Esophagus squamous epithelium (tissue), 5 donors: ENCODE results near the gene FSHR. TPM values are rescaled to one million over a fixed set of nuclear protein-coding genes. Genes with fewer than 3 reads are reported as not detected.

ENCODE experiments used
- DNase-seq: peaks from one replicate; lab custom pipeline; 2025; lab: John Stamatoyannopoulos, UW
- H3K27ac ChIP-seq, 4 donors: fragments of 200-600 bp; sonication (generic); one replicate each; pipeline ENCODE4 v1.5.1; 2016 to 2019; ENCODE audit warnings: mild to moderate bottlenecking in 1 of 4
- H3K27me3 ChIP-seq, 4 donors: fragments of 200-600 bp; sonication (generic); 1 replicate in 3 of 4; 2 replicates in 1 of 4; pipeline versions ENCODE4 v1.5.1 to v1.6.0; 2017 to 2021; ENCODE audit warnings: antibody characterized with exemption in 1 of 4
- H3K36me3 ChIP-seq, 3 donors: fragments of 200-600 bp; sonication (generic); one replicate each; pipeline ENCODE4 v1.5.1; 2016 to 2019
- H3K4me1 ChIP-seq, 3 donors: fragments of 200-600 bp; sonication (generic); one replicate each; pipeline ENCODE4 v1.5.1; 2017 to 2019
- H3K4me3 ChIP-seq, 4 donors: fragments of 200-600 bp; sonication (generic); 1 replicate in 3 of 4; 2 replicates in 1 of 4; pipeline ENCODE4 v1.5.1; 2016 to 2019; ENCODE audit warnings: mild to moderate bottlenecking in 2 of 4, moderate library complexity in 1 of 4
- H3K9me3 ChIP-seq, 3 donors: fragments of 200-600 bp; sonication (generic); one replicate each; pipeline ENCODE4 v1.5.1; 2016 to 2019
- POLR2A ChIP-seq, 4 donors: fragments of 450-650 bp; IDR thresholded peaks; one replicate each; pipeline ENCODE4 v1.6.1; 2017; ENCODE audit warnings: antibody characterized with exemption in 4 of 4, mild to moderate bottlenecking in 4 of 4, moderate library complexity in 3 of 4
- WGBS, 2 donors: methylation state at CpG; one replicate each; pipeline ENCODE4 v1.1.5; 2018; 5-methylcytosine and 5-hydroxymethylcytosine counted together
- intact Hi-C: fragments of 100-400 bp; cut with DNase I; formaldehyde crosslinking; loops from one replicate; pipeline ENCODE4 v1.15.0; 2022
- total RNA-seq, 4 donors: library from RNA; depleted of rRNA; stranded (reverse); fragments of >200 nt; gene quantifications; one replicate each; pipeline ENCODE4 v1.1.0, GENCODE V29; 2016
- TF ChIP-seq, protein P1 (sequence below), 6 experiments: fragments of 450-650 bp in 4 of 6; fragments of 200-600 bp in 2 of 6; sonication (generic) in 2 of 6; IDR thresholded peaks; one replicate each; pipeline ENCODE4 v1.5.1; 2016 to 2019; ENCODE audit warnings: antibody characterized with exemption in 6 of 6, mild to moderate bottlenecking in 4 of 6, moderate library complexity in 4 of 6
- donor health status: DM: yes; HTN: yes; CAD: no.

The FSHR gene
- total RNA-seq, 4 donors from 2014 or later: not detected

DNA sequence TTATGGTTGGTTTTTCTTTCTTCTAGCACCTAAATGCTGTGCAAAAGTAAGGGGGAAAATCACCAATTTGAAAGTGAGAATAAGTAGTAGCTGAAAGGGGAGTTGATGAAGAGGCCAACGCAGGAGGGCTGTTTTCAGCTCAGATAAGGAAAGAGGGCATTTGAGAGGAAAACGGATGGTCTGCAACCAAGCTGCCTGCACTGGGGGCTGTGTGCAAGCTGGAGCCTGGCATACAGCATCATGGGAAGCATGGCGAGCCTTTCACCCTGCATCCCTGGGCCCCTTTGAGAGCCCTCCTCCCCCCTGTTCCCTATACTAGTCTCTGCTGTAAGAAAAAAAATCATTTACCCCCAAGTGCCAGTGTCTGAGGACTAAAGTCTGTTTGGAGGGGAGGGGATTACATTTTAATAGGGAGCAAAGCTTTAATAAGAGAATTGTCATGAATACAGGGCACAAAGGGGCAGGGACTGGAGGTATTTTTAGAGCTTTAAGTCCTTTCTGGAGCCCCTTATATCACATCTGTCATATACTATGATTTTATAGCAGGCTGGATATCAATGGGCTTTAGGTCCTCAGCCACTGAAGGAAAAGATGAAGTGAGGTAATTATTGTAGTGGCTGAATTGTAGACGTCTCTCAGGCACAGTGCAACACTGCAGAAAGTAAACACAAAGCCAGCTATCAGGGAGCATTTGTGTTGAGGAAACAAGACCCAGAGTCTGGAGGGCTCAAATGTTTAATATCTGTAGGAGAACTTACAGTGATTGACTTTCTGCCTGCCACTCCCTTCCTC, 120.7 kb downstream of the FSHR start:
- Histone ChIP-seq H3K27me3 (no peaks in the 10 kb centered on the region), H3K27ac (no peak overlapping the region), H3K9me3 (no peaks in the 10 kb centered on the region), H3K4me3 (no peak overlapping the region), H3K36me3 (no peaks in the 10 kb centered on the region), H3K4me1 (no peaks in the 10 kb centered on the region)
- intact Hi-C loops: no loop called here
- WGBS, 2 donors: 80 to 83% methylated on average over 4 of the region's 4 CpGs
- no peak for DNase-seq
- no peak for TF ChIP-seq POLR2A (IDR thresholded peaks at IDR 0.05)
- TF ChIP-seq, protein P1, sequence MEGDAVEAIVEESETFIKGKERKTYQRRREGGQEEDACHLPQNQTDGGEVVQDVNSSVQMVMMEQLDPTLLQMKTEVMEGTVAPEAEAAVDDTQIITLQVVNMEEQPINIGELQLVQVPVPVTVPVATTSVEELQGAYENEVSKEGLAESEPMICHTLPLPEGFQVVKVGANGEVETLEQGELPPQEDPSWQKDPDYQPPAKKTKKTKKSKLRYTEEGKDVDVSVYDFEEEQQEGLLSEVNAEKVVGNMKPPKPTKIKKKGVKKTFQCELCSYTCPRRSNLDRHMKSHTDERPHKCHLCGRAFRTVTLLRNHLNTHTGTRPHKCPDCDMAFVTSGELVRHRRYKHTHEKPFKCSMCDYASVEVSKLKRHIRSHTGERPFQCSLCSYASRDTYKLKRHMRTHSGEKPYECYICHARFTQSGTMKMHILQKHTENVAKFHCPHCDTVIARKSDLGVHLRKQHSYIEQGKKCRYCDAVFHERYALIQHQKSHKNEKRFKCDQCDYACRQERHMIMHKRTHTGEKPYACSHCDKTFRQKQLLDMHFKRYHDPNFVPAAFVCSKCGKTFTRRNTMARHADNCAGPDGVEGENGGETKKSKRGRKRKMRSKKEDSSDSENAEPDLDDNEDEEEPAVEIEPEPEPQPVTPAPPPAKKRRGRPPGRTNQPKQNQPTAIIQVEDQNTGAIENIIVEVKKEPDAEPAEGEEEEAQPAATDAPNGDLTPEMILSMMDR (IDR thresholded peaks at IDR 0.05): no peak

DNA sequence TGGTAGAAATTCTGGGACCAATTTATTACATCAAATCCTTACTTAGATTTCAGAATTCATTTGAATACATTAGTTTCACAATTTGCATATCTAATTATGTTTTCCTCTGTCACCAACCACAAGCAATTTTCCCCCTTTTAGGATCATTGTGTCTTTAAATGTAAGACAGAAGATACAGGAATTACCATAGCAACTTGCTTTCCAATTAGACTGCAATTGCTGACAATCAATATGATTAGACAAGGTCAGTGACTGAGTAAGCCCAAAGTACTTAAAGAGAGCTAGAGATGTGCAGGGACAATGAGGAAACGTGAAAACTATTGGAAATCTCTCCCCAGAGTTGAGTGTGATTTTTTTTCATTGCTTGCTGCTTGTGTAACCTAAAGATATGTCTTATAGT, 121.4 kb downstream of the FSHR start:
- Histone ChIP-seq H3K4me3 (no peak overlapping the region), H3K27ac (no peak overlapping the region), H3K36me3 (no peaks in the 10 kb centered on the region), H3K4me1 (no peaks in the 10 kb centered on the region), H3K27me3 (no peaks in the 10 kb centered on the region), H3K9me3 (no peaks in the 10 kb centered on the region)
- DNase-seq: no peak
- TF ChIP-seq, protein P1 (IDR thresholded peaks at IDR 0.05): no peak
- TF ChIP-seq POLR2A (IDR thresholded peaks at IDR 0.05): no peak
- 38 to 87% methylated on average over 1 of the region's 1 CpG for WGBS, 2 donors
- intact Hi-C loops: no loop called here

DNA sequence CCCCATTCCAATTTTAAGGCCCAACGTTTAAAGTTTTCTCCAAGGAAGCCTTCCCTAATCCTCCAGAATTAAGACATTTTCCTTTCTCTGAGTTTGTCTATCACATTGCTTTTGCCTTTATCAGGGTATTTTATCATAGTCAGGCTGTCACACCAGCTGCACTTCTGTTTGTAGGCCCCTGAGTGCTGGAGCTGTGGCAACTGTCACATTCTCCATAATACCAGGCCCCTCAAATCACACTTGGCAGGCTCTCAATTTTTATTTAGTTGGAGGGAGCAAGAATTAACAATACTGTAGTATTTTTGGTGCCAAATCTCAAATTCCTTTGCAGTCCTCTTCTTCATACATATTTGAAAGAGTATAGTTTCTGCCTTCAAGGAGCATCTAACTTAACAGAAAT, 122.2 kb downstream of the FSHR start:
- 57 to 79% methylated on average over 1 of the region's 1 CpG for WGBS, 2 donors
- Histone ChIP-seq H3K27me3 (no peaks in the 10 kb centered on the region), H3K4me3 (no peak overlapping the region), H3K4me1 (no peaks in the 10 kb centered on the region), H3K27ac (no peak overlapping the region), H3K36me3 (no peaks in the 10 kb centered on the region), H3K9me3 (no peaks in the 10 kb centered on the region)
- DNase-seq: no peak
- intact Hi-C loops: no loop called here
- TF ChIP-seq POLR2A (IDR thresholded peaks at IDR 0.05): no peak
- TF ChIP-seq, protein P1 (IDR thresholded peaks at IDR 0.05): no peak

DNA sequence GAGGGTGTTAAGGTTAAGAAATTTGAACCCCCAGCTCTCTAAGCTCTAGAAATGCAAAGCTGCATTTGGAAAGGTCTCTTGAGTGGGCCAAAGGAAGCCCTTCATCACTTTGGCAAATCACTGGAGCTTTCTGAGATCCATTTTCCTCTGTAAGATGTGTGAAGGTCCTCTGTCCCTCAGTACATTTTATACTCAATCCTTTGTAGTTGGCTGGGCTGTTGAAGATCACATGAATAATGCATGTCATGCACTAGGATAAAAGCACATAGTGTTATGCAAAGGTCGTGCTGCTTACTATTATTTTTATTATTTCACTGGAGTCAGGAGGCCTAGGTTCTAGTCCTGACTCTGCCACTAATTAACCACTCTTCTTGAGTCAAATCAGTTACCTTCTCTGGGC, 124.9 kb downstream of the FSHR start:
- H3K4me1 ChIP-seq: no peaks in the 10 kb centered on the region
- H3K27ac ChIP-seq: no peak overlapping the region
- DNase-seq: no peak
- WGBS, 2 donors: 55 to 56% methylated on average over 1 of the region's 1 CpG
- H3K36me3 ChIP-seq: no peaks in the 10 kb centered on the region
- no peak overlapping the region for H3K4me3 ChIP-seq
- TF ChIP-seq, protein P1 (IDR thresholded peaks at IDR 0.05): no peak
- no peak for TF ChIP-seq POLR2A (IDR thresholded peaks at IDR 0.05)
- H3K27me3 ChIP-seq: no peaks in the 10 kb centered on the region
- H3K9me3 ChIP-seq: no peaks in the 10 kb centered on the region
- intact Hi-C loops: no loop called here

DNA sequence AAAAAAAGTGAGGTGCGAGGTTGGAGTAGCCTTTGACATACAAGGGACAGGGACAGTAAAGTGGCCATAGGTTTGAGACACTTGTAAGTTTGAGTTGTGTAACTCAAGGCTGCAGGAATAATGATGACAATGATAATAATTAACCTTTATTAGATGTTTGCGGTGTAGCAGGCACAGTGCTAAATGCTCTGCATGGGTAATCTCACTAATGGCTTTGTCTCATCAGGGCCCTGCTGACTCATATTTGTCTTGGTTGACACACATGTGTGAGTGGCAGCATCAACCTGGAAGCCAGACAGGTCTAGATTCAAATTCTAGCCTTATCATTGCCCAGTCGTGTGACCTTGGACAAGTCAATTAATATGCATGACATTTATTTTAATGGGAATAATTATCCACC, 126.2 kb downstream of the FSHR start:
- no peaks in the 10 kb centered on the region for H3K36me3 ChIP-seq

More for the DNA sequence above, 126.2 kb downstream of the FSHR start:
- Histone ChIP-seq H3K9me3 (no peaks in the 10 kb centered on the region), H3K27me3 (no peaks in the 10 kb centered on the region), H3K27ac (no peak overlapping the region), H3K4me1 (no peaks in the 10 kb centered on the region), H3K4me3 (no peak overlapping the region)
- 76 to 83% methylated on average over 3 of the region's 3 CpGs for WGBS, 2 donors
- intact Hi-C loops: no loop called here
- TF ChIP-seq, protein P1 (IDR thresholded peaks at IDR 0.05): no peak
- no peak for TF ChIP-seq POLR2A (IDR thresholded peaks at IDR 0.05)
- DNase-seq: no peak
